ENCODE measurements around the gene RBCK1.

RBCK1 gene

DNA sequence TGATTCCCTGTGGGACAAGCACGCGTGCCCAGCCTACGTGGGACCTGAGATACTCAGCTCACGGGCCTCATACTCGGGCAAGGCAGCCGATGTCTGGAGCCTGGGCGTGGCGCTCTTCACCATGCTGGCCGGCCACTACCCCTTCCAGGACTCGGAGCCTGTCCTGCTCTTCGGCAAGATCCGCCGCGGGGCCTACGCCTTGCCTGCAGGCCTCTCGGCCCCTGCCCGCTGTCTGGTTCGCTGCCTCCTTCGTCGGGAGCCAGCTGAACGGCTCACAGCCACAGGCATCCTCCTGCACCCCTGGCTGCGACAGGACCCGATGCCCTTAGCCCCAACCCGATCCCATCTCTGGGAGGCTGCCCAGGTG, 11.9 kb upstream of the RBCK1 start:
- TF ChIP-seq, protein P1, sequence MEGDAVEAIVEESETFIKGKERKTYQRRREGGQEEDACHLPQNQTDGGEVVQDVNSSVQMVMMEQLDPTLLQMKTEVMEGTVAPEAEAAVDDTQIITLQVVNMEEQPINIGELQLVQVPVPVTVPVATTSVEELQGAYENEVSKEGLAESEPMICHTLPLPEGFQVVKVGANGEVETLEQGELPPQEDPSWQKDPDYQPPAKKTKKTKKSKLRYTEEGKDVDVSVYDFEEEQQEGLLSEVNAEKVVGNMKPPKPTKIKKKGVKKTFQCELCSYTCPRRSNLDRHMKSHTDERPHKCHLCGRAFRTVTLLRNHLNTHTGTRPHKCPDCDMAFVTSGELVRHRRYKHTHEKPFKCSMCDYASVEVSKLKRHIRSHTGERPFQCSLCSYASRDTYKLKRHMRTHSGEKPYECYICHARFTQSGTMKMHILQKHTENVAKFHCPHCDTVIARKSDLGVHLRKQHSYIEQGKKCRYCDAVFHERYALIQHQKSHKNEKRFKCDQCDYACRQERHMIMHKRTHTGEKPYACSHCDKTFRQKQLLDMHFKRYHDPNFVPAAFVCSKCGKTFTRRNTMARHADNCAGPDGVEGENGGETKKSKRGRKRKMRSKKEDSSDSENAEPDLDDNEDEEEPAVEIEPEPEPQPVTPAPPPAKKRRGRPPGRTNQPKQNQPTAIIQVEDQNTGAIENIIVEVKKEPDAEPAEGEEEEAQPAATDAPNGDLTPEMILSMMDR (IDR thresholded peaks at IDR 0.05; ENCODE audit: low read depth, low read length, missing control alignments), result no peak

DNA sequence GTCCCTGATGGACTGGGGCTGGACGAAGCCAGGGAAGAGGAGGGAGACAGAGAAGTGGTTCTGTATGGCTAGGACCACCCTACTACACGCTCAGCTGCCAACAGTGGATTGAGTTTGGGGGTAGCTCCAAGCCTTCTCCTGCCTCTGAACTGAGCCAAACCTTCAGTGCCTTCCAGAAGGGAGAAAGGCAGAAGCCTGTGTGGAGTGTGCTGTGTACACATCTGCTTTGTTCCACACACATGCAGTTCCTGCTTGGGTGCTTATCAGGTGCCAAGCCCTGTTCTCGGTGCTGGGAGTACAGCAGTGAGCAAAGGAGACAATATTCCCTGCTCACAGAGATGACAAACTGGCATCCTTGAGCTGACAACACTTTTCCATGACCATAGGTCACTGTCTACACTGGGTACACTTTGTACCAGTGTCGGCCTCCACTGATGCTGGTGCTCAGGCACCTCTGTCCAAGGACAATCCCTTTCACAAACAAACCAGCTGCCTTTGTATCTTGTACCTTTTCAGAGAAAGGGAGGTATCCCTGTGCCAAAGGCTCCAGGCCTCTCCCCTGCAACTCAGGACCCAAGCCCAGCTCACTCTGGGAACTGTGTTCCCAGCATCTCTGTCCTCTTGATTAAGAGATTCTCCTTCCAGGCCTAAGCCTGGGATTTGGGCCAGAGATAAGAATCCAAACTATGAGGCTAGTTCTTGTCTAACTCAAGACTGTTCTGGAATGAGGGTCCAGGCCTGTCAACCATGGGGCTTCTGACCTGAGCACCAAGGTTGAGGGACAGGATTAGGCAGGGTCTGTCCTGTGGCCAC, 11.3 kb upstream of the RBCK1 start:
- no peak overlapping the region for H3K4me3 ChIP-seq (replicated peaks; ENCODE audit: low read depth, low read length)
- no peak for DNase-seq (ENCODE audit: extremely low read depth, low read depth)
- TF ChIP-seq, protein P1 (IDR thresholded peaks at IDR 0.05; ENCODE audit: low read depth, low read length, missing control alignments), result no peak

More for the DNA sequence above, 11.9 kb upstream of the RBCK1 start:
- no peak for DNase-seq (ENCODE audit: extremely low read depth, low read depth)
- H3K4me3 ChIP-seq (replicated peaks; ENCODE audit: low read depth, low read length), result no peak overlapping the region

DNA sequence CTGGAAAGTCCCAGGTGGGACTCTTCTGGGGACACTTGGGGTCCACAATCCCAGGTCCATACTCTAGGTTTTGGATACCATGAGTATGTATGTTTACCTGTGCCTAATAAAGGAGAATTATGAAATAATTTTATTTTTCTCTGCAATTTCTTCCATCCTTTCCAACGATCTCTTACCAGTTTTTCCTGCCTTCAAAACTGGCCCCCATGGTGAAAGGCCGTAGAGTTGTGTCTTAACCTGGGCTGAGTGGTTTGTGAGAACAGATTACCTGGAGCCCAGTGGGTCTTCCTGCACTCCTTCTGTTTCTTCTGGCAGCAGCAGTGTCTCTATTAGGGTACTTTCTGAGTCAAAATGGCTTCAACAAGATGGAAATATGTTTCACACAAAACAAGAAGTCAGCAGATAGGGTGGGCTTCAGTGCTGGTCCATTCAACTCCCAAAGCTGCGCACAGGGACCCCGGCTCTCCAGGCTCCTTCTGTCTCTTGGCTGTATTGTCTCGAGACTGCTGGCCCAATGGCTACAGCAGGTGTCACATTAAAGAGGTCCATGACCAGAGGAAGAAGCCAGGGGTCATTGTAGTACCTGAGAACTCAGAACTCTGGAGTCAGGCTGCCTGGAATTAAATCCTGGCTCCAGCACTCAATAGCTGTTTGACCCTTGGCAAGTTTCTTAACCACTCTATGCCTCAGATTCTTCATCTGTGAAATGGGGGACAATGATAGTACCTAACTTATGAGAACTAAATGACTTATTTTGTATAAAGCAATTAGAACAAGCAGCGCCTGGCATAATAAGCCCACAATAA, 10.5 kb upstream of the RBCK1 start:
- H3K4me3 ChIP-seq (replicated peaks; ENCODE audit: low read depth, low read length), result no peak overlapping the region
- TF ChIP-seq, protein P1 (IDR thresholded peaks at IDR 0.05; ENCODE audit: low read depth, low read length, missing control alignments), result no peak
- DNase-seq (ENCODE audit: extremely low read depth, low read depth), result no peak

DNA sequence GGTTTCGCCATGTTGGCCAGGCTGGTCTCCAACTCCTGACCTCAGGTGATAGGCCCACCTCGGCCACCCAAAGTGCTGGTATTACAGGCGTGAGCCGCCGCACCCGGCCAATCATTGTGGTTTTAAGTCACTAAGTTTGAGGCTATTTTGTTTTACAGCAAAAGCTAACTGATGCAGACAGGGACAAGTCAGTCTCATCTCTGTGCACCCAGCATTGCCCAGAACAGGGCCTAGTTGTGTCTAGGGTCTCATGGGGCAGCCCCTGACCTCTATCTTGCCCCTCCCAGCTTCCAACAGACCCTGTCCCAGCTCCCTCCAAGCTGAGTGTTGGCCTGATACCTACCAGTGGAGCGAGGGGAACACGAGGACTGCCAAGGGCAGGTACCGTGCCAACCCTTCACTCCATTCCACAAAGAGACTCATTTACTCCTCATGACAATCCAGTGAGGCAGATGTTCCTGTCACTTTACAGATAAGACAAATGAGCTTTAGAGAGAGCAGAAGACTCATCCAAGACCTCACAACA, 8.9 kb upstream of the RBCK1 start:
- TF ChIP-seq, protein P1 (IDR thresholded peaks at IDR 0.05; ENCODE audit: low read depth, low read length, missing control alignments), result no peak
- no peak for DNase-seq (ENCODE audit: extremely low read depth, low read depth)
- no peak overlapping the region for H3K4me3 ChIP-seq (replicated peaks; ENCODE audit: low read depth, low read length)

DNA sequence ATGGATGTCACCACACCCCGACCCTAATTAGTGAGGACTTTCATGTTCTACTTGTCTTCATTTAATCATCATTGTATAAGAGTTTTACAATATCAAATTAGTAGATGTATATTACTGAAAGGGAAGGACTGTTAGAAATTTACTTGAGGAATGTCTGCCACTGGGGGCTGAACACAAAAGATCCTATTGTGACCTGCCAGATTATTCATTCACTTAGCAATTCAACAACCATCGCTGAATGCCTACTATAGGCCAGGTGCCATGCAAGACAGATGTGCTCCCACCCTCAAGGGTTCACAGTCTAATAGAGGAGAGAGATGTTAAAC, 8.0 kb upstream of the RBCK1 start:
- DNase-seq (ENCODE audit: extremely low read depth, low read depth), result no peak
- no peak overlapping the region for H3K4me3 ChIP-seq (replicated peaks; ENCODE audit: low read depth, low read length)
- TF ChIP-seq, protein P1 (IDR thresholded peaks at IDR 0.05; ENCODE audit: low read depth, low read length, missing control alignments), result no peak

DNA sequence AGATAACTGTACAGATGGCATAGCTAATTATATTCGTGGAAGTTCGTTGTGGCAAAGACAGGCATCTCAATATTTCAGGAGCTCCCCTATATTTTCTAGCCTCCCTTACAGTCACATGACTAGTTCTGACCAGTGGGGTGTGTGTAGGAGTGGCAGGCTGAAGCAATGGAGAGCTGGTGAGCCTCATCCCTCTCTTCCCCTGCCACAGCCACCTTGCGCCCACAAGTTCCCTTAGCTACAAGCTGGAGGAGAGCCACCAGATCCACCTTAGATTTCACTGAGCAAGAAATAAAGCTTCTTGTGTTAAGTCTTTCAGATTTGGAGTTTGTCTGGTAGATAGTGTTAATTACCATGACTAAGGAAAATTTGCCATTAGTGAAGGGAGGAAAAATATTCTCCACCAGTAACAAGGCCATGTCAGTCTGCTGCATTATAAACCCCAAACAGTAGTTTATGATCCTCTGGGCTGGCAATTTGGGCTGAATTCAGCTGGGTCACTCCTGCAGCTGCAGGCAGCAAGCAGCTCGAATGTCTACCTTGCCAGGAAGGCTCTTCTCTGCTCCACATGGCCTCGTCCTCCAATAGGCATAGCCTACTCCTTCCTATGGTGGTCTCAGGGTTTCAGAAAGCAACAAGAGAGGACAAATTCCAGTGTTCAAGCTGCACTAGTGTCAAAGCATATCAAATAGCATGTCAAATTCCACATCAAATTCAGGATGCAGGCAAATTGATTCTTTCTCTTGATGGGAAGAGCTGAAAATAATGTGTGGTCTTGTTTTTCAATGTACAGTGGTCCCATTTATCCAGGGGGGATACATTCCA, 7.4 kb upstream of the RBCK1 start:
- no peak overlapping the region for H3K4me3 ChIP-seq (replicated peaks; ENCODE audit: low read depth, low read length)
- TF ChIP-seq, protein P1 (IDR thresholded peaks at IDR 0.05; ENCODE audit: low read depth, low read length, missing control alignments), result no peak
- no peak for DNase-seq (ENCODE audit: extremely low read depth, low read depth)

Measured in HFF-Myc (cell line).